Measurements from ENCODE around the gene EIF2B5.
A peak's percentile ranks its signal among the peaks of the same experiment; 100 is the strongest.
"Not testable (repeated sequence)": the region's sequence is repeated elsewhere in the genome, so short reads cannot be mapped to it uniquely, and the experiment has no call there.

The EIF2B5 gene

GRCh38 chr3:184135149-184135910 is at the start of gene EIF2B5:
TSS of gene EIF2B5 (plus strand) at chr3:184135358. CDS start at chr3:184135386, 28 bp downstream.
- peak; percentile 92 for DNase-seq

GRCh38 chr3:184085389-184085852 is 49.7 kb upstream of the EIF2B5 start:
- no peak for DNase-seq

- DNase-seq: no peak
Observed at GRCh38 chr3:184092199-184092598, 43.0 kb upstream of the EIF2B5 start.

- DNase-seq: no peak
Observed at GRCh38 chr3:184096811-184097383, 38.3 kb upstream of the EIF2B5 start, which contains the start of gene HTR3E. TSS of gene HTR3E (plus strand) at chr3:184097064. CDS start at chr3:184097530, 466 bp downstream.

- no peak for DNase-seq
Observed at GRCh38 chr3:184097556-184097955, 37.6 kb upstream of the EIF2B5 start.

GRCh38 chr3:184099806-184100686 is 35.1 kb upstream of the EIF2B5 start:
- DNase-seq: no peak

GRCh38 chr3:184110316-184110725 is 24.8 kb upstream of the EIF2B5 start:
- DNase-seq: no peak

GRCh38 chr3:184116017-184116416 is 19.1 kb upstream of the EIF2B5 start:
- DNase-seq: no peak

GRCh38 chr3:184117636-184118035 is 17.5 kb upstream of the EIF2B5 start:
- no peak for DNase-seq

- DNase-seq: not testable (repeated sequence)
Observed at GRCh38 chr3:184121031-184121430, 14.1 kb upstream of the EIF2B5 start.

GRCh38 chr3:184126006-184126405 is 9.2 kb upstream of the EIF2B5 start:
- no peak for DNase-seq

GRCh38 chr3:184129012-184129411 is 6.1 kb upstream of the EIF2B5 start:
- no peak for DNase-seq

GRCh38 chr3:184132945-184133344 is 2.2 kb upstream of the EIF2B5 start:
- DNase-seq: no peak

GRCh38 chr3:184133840-184134745 is 1.1 kb upstream of the EIF2B5 start:
- peak; percentile 78 for DNase-seq

GRCh38 chr3:184134746-184135148 is 411 bp upstream of the EIF2B5 start:
- DNase-seq: no peak

- DNase-seq: no peak
Observed at GRCh38 chr3:184135911-184136260, 728 bp downstream of the EIF2B5 start.

GRCh38 chr3:184140436-184140835 is 5.3 kb downstream of the EIF2B5 start:
- no peak for DNase-seq

GRCh38 chr3:184142199-184142598 is 7.0 kb downstream of the EIF2B5 start:
- no peak for DNase-seq

GRCh38 chr3:184143327-184143726 is 8.2 kb downstream of the EIF2B5 start:
- no peak for DNase-seq

GRCh38 chr3:184144505-184144904 is 9.3 kb downstream of the EIF2B5 start:
- DNase-seq: no peak

- peak; percentile 36 for DNase-seq
Observed at GRCh38 chr3:184145111-184145524, 10.0 kb downstream of the EIF2B5 start.

GRCh38 chr3:184145751-184146270 is 10.7 kb downstream of the EIF2B5 start:
- no peak for DNase-seq

All from stimulated activated CD8-positive, alpha-beta memory T cell treated with anti-CD3 and anti-CD28 coated beads, Interleukin-4, amount 100 ng/mL, for 48 hours (primary cell).